GM23248 (cell line): ENCODE data around the gene TP53I13. TPM values are rescaled to one million over a fixed set of nuclear protein-coding genes. Genes with fewer than 3 reads are reported as not detected.

Experiments
- DNase-seq: peaks from one replicate; pipeline ENCODE4 v3.0.0-alpha.2; 2015
- H2AFZ ChIP-seq: fragments of 200-600 bp; sonication (generic); 2 replicates; pipeline ENCODE4 v1.6.1; 2016; ENCODE audit warnings: antibody characterized with exemption
- H3F3A ChIP-seq: fragments of 200-600 bp; sonication (generic); 2 replicates; pipeline ENCODE4 v1.6.1; 2016; ENCODE audit warnings: mild to moderate bottlenecking, antibody characterized with exemption, mixed run types; ENCODE audit not compliant: insufficient read depth
- H3K27ac ChIP-seq: fragments of 200-600 bp; sonication (generic); 2 replicates; pipeline ENCODE4 v1.5.1; 2016; ENCODE audit warnings: mild to moderate bottlenecking
- H3K27me3 ChIP-seq: fragments of 200-600 bp; sonication (generic); replicated peaks from 2 replicates; pipeline ENCODE4 v1.6.1; 2016; ENCODE audit warnings: mild to moderate bottlenecking; ENCODE audit not compliant: insufficient read depth
- H3K36me3 ChIP-seq: fragments of 200-600 bp; sonication (generic); 2 replicates; pipeline ENCODE4 v1.6.1; 2016; ENCODE audit warnings: low read depth, mild to moderate bottlenecking
- H3K4me1 ChIP-seq: fragments of 200-600 bp; sonication (generic); 2 replicates; pipeline ENCODE4 v1.6.1; 2016; ENCODE audit warnings: mild to moderate bottlenecking; ENCODE audit not compliant: insufficient read depth
- H3K4me2 ChIP-seq: fragments of 200-600 bp; sonication (generic); one replicate; pipeline ENCODE4 v1.6.1; 2016; ENCODE audit warnings: mild to moderate bottlenecking; ENCODE audit not compliant: unreplicated experiment
- H3K4me3 ChIP-seq: fragments of 200-600 bp; sonication (generic); 2 replicates; pipeline ENCODE4 v1.5.1; 2016; ENCODE audit warnings: mild to moderate bottlenecking
- H3K79me2 ChIP-seq: fragments of 200-600 bp; sonication (generic); 2 replicates; pipeline ENCODE4 v1.6.1; 2016; ENCODE audit warnings: mild to moderate bottlenecking; ENCODE audit not compliant: insufficient read depth
- H3K9ac ChIP-seq: fragments of 200-600 bp; sonication (generic); 2 replicates; pipeline ENCODE4 v1.6.1; 2016; ENCODE audit warnings: mild to moderate bottlenecking
- H3K9me2 ChIP-seq: fragments of 200-600 bp; sonication (generic); 2 replicates; pipeline ENCODE4 v1.6.1; 2016; ENCODE audit warnings: mixed run types, mild to moderate bottlenecking, moderate library complexity; ENCODE audit not compliant: insufficient read depth
- H3K9me3 ChIP-seq: fragments of 200-600 bp; sonication (generic); one replicate; pipeline ENCODE4 v1.6.1; 2017; ENCODE audit warnings: low read depth
- H4K20me1 ChIP-seq: fragments of 200-600 bp; sonication (generic); 2 replicates; pipeline ENCODE4 v1.6.0; 2016; ENCODE audit not compliant: insufficient read depth
- EZH2 ChIP-seq: fragments of 200-600 bp; sonication (generic); IDR thresholded peaks from 2 replicates; pipeline ENCODE4 v1.6.1; 2018; ENCODE audit warnings: antibody characterized with exemption, mild to moderate bottlenecking; ENCODE audit not compliant: insufficient read depth, poor library complexity, severe bottlenecking
- EZH2phosphoT487 ChIP-seq: fragments of 200-600 bp; sonication (generic); IDR thresholded peaks from 2 replicates; pipeline ENCODE4 v1.6.1; 2018; ENCODE audit warnings: antibody characterized with exemption, moderate library complexity, mild to moderate bottlenecking, low read depth; ENCODE audit not compliant: insufficient read depth
- WGBS, 2 experiments: methylation state at CpG; one replicate each; pipeline ENCODE4 v1.1.6; 2015 to 2017; ENCODE audit warnings: low lambda C conversion rate in 2 of 2, low coverage in 1 of 2; ENCODE audit errors: missing lambda C conversion rate in 2 of 2; 5-methylcytosine and 5-hydroxymethylcytosine counted together
- in situ Hi-C: fragments of 300-500 bp; cut with MboI; formaldehyde crosslinking; loops from 2 replicates; pipeline ENCODE4 v1.15.0; 2020
- polyA plus RNA-seq: library from polyadenylated mRNA; unstranded; fragments of >200 nt; fragmentation: Nextera tagmentation; extraction: Ambion mirVana; gene quantifications from 2 replicates; pipeline ENCODE4 v1.2.1, GENCODE V29; 2016
- total RNA-seq: library from RNA; depleted of rRNA; stranded (reverse); fragments of >200 nt; shearing (Covaris generic); gene quantifications from 2 replicates; pipeline ENCODE4 v1.2.3, GENCODE V29; 2014

TP53I13 gene
- total and polyA plus RNA-seq, 2 experiments from 2014 or later = 37.3 to 67.2 TPM

- Histone ChIP-seq H3K27me3 (no peaks in the 10 kb centered on the region), H3K4me3 (no peak overlapping the region), H3K4me1 (no peaks in the 10 kb centered on the region), H3F3A (peaks cover 5% of the 10 kb centered on the region; the same call in 1 of the 2 replicates), H3K79me2 (no peaks in the 10 kb centered on the region), H3K9me3 (no peaks in the 10 kb centered on the region), H3K4me2 (no peak overlapping the region), H4K20me1 (no peaks in the 10 kb centered on the region), H2AFZ (no peak overlapping the region), H3K27ac (no peak overlapping the region), H3K36me3 (peaks cover 38% of the 10 kb centered on the region; the same call in 1 of the 2 replicates), H3K9ac (no peak overlapping the region), H3K9me2 (no peaks in the 10 kb centered on the region)
- TF ChIP-seq EZH2 (no peak), EZH2phosphoT487 (no peak)
- no peak for DNase-seq
- WGBS, 2 experiments = 95 to 100% methylated on average over 4 of the region's 4 CpGs
- in situ Hi-C loops = loop anchor here (25.0 kb wide), 1 partner anchor 182 kb away; no protein-coding TSS in a partner anchor
These were observed 24.4 kb upstream of the TP53I13 start for GRCh38 chr17:29544066-29544465.

- no peaks in the 10 kb centered on the region for H3K27me3 ChIP-seq
- H3K4me1 ChIP-seq = no peaks in the 10 kb centered on the region
- no peak overlapping the region for H3K4me2 ChIP-seq
- H3K9me2 ChIP-seq = no peaks in the 10 kb centered on the region
- 0 out of 2 replicates have a peak overlapping the region, but pooled peaks have one; percentile 4 for H3K27ac ChIP-seq
- DNase-seq = peak; percentile 37
- no peak overlapping the region for H3K4me3 ChIP-seq
- WGBS, 2 experiments = 95 to 97% methylated on average over 1 of the region's 1 CpG
- in situ Hi-C loops = loop anchor here (25.0 kb wide), 1 partner anchor 184 kb away; no protein-coding TSS in a partner anchor
- H3F3A ChIP-seq = peaks cover 5% of the 10 kb centered on the region; the same call in 1 of the 2 replicates
- no peak for TF ChIP-seq EZH2phosphoT487
- TF ChIP-seq EZH2 = no peak
- H3K9ac ChIP-seq = no peak overlapping the region
- H3K79me2 ChIP-seq = no peaks in the 10 kb centered on the region
- no peaks in the 10 kb centered on the region for H3K9me3 ChIP-seq
- H4K20me1 ChIP-seq = no peaks in the 10 kb centered on the region
- H2AFZ ChIP-seq = no peak overlapping the region
- H3K36me3 ChIP-seq = peaks cover 41% of the 10 kb centered on the region; the same call in 1 of the 2 replicates
These were observed 22.4 kb upstream of the TP53I13 start for GRCh38 chr17:29546085-29546484.

- no peaks in the 10 kb centered on the region for H3K9me3 ChIP-seq
- no peak overlapping the region for H3K4me2 ChIP-seq
- H3K79me2 ChIP-seq = no peaks in the 10 kb centered on the region
- H3K27ac ChIP-seq = no peak overlapping the region
- no peak overlapping the region for H3K9ac ChIP-seq
- H3K9me2 ChIP-seq = no peaks in the 10 kb centered on the region
- WGBS, 2 experiments = 100% methylated on average over 1 of the region's 1 CpG
- no peaks in the 10 kb centered on the region for H3K4me1 ChIP-seq
- peaks cover 5% of the 10 kb centered on the region; the same call in 1 of the 2 replicates for H3F3A ChIP-seq
- no peak overlapping the region for H3K4me3 ChIP-seq
- no peak for TF ChIP-seq EZH2phosphoT487
- no peak for TF ChIP-seq EZH2
- no peaks in the 10 kb centered on the region for H3K27me3 ChIP-seq
- peak; percentile 24 for DNase-seq
- H2AFZ ChIP-seq = no peak overlapping the region
- peaks cover 41% of the 10 kb centered on the region; the same call in 1 of the 2 replicates for H3K36me3 ChIP-seq
- in situ Hi-C loops = loop anchor here (25.0 kb wide), 1 partner anchor 185 kb away; no protein-coding TSS in a partner anchor
- no peaks in the 10 kb centered on the region for H4K20me1 ChIP-seq
These were observed 21.7 kb upstream of the TP53I13 start for GRCh38 chr17:29546830-29547229.

GRCh38 chr17:29549177-29549923 is 19.2 kb upstream of the TP53I13 start:
- H3K27ac ChIP-seq = no peak overlapping the region
- in situ Hi-C loops = loop anchor here (25.0 kb wide), 1 partner anchor 187 kb away; no protein-coding TSS in a partner anchor
- H3K36me3 ChIP-seq = peaks cover 20% of the 10 kb centered on the region; the same call in 1 of the 2 replicates
- no peak overlapping the region for H3K9ac ChIP-seq
- H3K4me3 ChIP-seq = no peak overlapping the region
- H4K20me1 ChIP-seq = no peaks in the 10 kb centered on the region
- H3K9me3 ChIP-seq = no peaks in the 10 kb centered on the region
- TF ChIP-seq EZH2 = no peak
- no peaks in the 10 kb centered on the region for H3K4me1 ChIP-seq
- H3K4me2 ChIP-seq = no peak overlapping the region
- 34 to 40% methylated on average over 5 of the region's 5 CpGs for WGBS, 2 experiments
- peaks cover 5% of the 10 kb centered on the region; the same call in 1 of the 2 replicates for H3F3A ChIP-seq
- H3K9me2 ChIP-seq = no peaks in the 10 kb centered on the region
- H3K79me2 ChIP-seq = no peaks in the 10 kb centered on the region
- DNase-seq = no peak
- no peak overlapping the region for H2AFZ ChIP-seq
- no peaks in the 10 kb centered on the region for H3K27me3 ChIP-seq
